HG03060 (cell line): ENCODE measurements around the gene TIAM1.

Experiments used
- ATAC-seq: cut with Tn5 transposase; IDR thresholded peaks from one replicate; pipeline ENCODE4 v1.9.1; 2021; ENCODE audit warnings: low read depth, moderate number of reproducible peaks; ENCODE audit not compliant: unreplicated experiment

Gene TIAM1

GRCh38 chr21:31335957-31336738, 7.9 kb downstream of the TIAM1 start:
- ATAC-seq, result no peak

GRCh38 chr21:31334648-31335121, 9.4 kb downstream of the TIAM1 start:
- no peak for ATAC-seq

GRCh38 chr21:31332525-31332924, 11.5 kb downstream of the TIAM1 start:
- ATAC-seq, result no peak

- no peak for ATAC-seq
Measured at GRCh38 chr21:31331231-31331630, 12.8 kb downstream of the TIAM1 start.

GRCh38 chr21:31330144-31330483, 13.9 kb downstream of the TIAM1 start:
- ATAC-seq, result no peak

GRCh38 chr21:31329456-31330143, 14.5 kb downstream of the TIAM1 start:
- no peak for ATAC-seq

- ATAC-seq, result peak; percentile 92
Measured at GRCh38 chr21:31326522-31327242, 17.4 kb downstream of the TIAM1 start.

- no peak for ATAC-seq
Measured at GRCh38 chr21:31318971-31319370, 25.1 kb downstream of the TIAM1 start.

- no peak for ATAC-seq
Measured at GRCh38 chr21:31317688-31318087, 26.4 kb downstream of the TIAM1 start.

GRCh38 chr21:31316488-31317169, 27.4 kb downstream of the TIAM1 start:
- no peak for ATAC-seq

GRCh38 chr21:31316072-31316471, 28.0 kb downstream of the TIAM1 start:
- ATAC-seq, result no peak

GRCh38 chr21:31310750-31311149, 33.3 kb downstream of the TIAM1 start:
- no peak for ATAC-seq

- ATAC-seq, result no peak
Measured at GRCh38 chr21:31308584-31308983, 35.5 kb downstream of the TIAM1 start.

- ATAC-seq, result no peak
Measured at GRCh38 chr21:31305888-31306287, 38.2 kb downstream of the TIAM1 start.

- no peak for ATAC-seq
Measured at GRCh38 chr21:31299291-31300147, 44.5 kb downstream of the TIAM1 start.

- ATAC-seq, result no peak
Measured at GRCh38 chr21:31298618-31299269, 45.3 kb downstream of the TIAM1 start.

- ATAC-seq, result no peak
Measured at GRCh38 chr21:31297806-31298205, 46.3 kb downstream of the TIAM1 start.

- no peak for ATAC-seq
Measured at GRCh38 chr21:31295676-31296075, 48.4 kb downstream of the TIAM1 start.

- ATAC-seq, result no peak
Measured at GRCh38 chr21:31294691-31295090, 49.4 kb downstream of the TIAM1 start.
